ENCODE measurements around the gene FCER1G. TPM values are rescaled to one million over a fixed set of nuclear protein-coding genes. Genes with fewer than 3 reads are reported as not detected.

Gene FCER1G
- total and polyA plus RNA-seq, 2 of the 8 experiments (the other 6 are each of a cell fraction or from before 2014, with no cell fraction given), result 1.6 TPM; not detected in 1

DNA sequence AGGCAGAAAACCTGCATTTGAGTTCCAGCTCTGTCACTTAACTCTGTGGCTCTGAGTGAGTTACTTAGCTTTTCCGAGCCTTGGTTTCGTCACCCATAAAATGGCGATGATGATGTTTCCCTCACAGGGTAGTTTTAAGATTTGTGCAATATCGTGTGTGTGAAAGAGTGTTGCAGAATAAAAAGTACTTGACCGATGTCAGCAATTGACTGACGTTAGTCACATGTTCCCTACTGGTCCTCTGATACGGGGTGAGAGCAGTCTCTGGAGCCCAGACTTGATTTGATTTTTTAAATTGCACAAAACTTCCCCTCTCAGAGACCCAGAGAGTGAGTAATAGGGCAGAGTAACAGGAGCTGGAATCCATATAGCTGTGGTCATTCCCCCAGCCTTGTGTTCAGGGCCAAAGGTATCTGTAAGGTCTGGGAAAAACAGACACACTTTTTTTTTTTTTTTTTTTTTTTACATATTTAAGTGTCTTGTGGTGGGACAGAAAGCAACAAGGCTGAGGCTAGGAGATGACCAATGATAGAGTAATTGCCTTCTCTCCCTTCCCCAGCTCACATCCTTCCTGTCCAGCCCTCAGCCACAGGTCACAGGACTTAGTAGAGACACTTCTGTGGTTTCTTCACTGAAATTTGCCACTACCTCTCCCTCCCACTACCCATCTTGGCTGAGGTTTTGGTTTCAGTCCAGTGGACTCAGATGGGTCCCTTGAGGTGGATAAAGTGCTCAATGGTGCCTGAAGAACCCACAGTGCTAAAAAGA lies 2.0 kb downstream of the FCER1G start:
- H3K23me2 ChIP-seq (ENCODE audit: low read depth, low read length), result no peaks in the 10 kb centered on the region
- H2AK5ac ChIP-seq (ENCODE audit: low read depth, low read length), result no peak overlapping the region
- H3K4me3 ChIP-seq (ENCODE audit: extremely low read depth in 1 of 4, insufficient read depth in 2 of 4, low read depth in 3 of 4, low read length in 4 of 4), result no peak overlapping the region
- no peak overlapping the region for H2BK5ac ChIP-seq (ENCODE audit: low read depth, low read length)
- H4K8ac ChIP-seq (ENCODE audit: extremely low read depth, insufficient read depth, low read length), result no peak overlapping the region; the same call in 1 of the 2 replicates
- no peak overlapping the region for H3K56ac ChIP-seq (replicated peaks; ENCODE audit: insufficient read length, low read depth, low read length)
- no peak overlapping the region for H2BK120ac ChIP-seq (replicated peaks; ENCODE audit: low read depth, low read length)
- no peak for DNase-seq (ENCODE audit: low read depth in 1 of 2, low spot score in 2 of 2)
- H2AFZ ChIP-seq (ENCODE audit: low read length), result peak overlapping the region; percentile 67; the same call in 1 of the 2 replicates
- H3K18ac ChIP-seq (ENCODE audit: extremely low read depth, low read length), result no peak overlapping the region
- no peak overlapping the region for H3K27ac ChIP-seq (ENCODE audit: low read depth, low read length)
- peak overlapping the region in 1 of 4 experiments; percentile 21; a peak in 1 of 7 replicates for H3K9ac ChIP-seq (replicated peaks in 1 of 4; ENCODE audit: extremely low read depth in 1 of 4, low read depth in 3 of 4, low read length in 3 of 4)
- 94% methylated on average over 7 of the region's 7 CpGs; no CpG with 5 or more reads in 1 of the 2 experiments for WGBS, 2 experiments (ENCODE audit: extremely low coverage in 1 of 2, insufficient coverage in 1 of 2, insufficient read length in 1 of 2, insufficient replicate concordance in 2 of 2, low coverage in 1 of 2, low lambda C conversion rate in 2 of 2, missing lambda C conversion rate in 1 of 2)
- H3K23ac ChIP-seq (ENCODE audit: insufficient read length), result no peak overlapping the region
- H3K4me2 ChIP-seq (ENCODE audit: insufficient read depth in 1 of 2, low read depth in 2 of 2, low read length in 2 of 2), result peak overlapping the region in 1 of 2 experiments; percentile 8; a peak in 1 of 4 replicates
- no peak overlapping the region for H2BK20ac ChIP-seq (ENCODE audit: low read length)
- H3K27me3 ChIP-seq (replicated peaks in 1 of 4; ENCODE audit: control insufficient read depth in 3 of 4, extremely low read depth in 1 of 4, insufficient read depth in 3 of 4, low read length in 3 of 4), result 0 out of 7 replicates have a peak, but pooled peaks cover 0 to under 1% (median 0%) of the 10 kb centered on the region in 4 experiments
- H4K91ac ChIP-seq (replicated peaks; ENCODE audit: insufficient read length, low read length), result no peak overlapping the region
- ChIA-PET CTCF (ENCODE audit: partially characterized antibody) (interaction anchor here (0.5 to 23.7 kb wide), 18 partner anchors 11 to 798 kb away, joined by 3 to 427 read pairs (median 4); partner anchors contain the start of genes ADAMTS4, NDUFS2 and TOMM40L), POLR2A (ENCODE audit: partially characterized antibody) (interaction anchor here (0.6 to 9.9 kb wide), 8 partner anchors 9 to 163 kb away, joined by 3 to 82 read pairs (median 3); partner anchors contain the start of genes NDUFS2, PCP4L1, SDHC and TOMM40L)
- no peaks in the 10 kb centered on the region for H3K9me3 ChIP-seq (ENCODE audit: insufficient read depth in 2 of 2, low read depth in 1 of 2, low read length in 1 of 2)
- H3K79me2 ChIP-seq (ENCODE audit: control insufficient read depth in 1 of 2, insufficient read depth in 2 of 2, low read length in 2 of 2), result no peaks in the 10 kb centered on the region
- H3K4me1 ChIP-seq (replicated peaks in 1 of 4; ENCODE audit: control insufficient read depth in 3 of 4, insufficient read depth in 4 of 4, low read length in 3 of 4), result peaks cover 0 to 13% (median 0%) of the 10 kb centered on the region in 4 experiments; a peak in 3 of 7 replicates
- FAIRE-seq, result no peak
- peaks cover 14 to 23% (median 20%) of the 10 kb centered on the region in 4 experiments; a peak in 7 of 8 replicates for H3K36me3 ChIP-seq (ENCODE audit: control insufficient read depth in 2 of 4, insufficient read depth in 4 of 4, low read length in 3 of 4)
- H4K5ac ChIP-seq (ENCODE audit: insufficient read length, low read depth, low read length), result no peak overlapping the region
- no peak overlapping the region for H3K14ac ChIP-seq (ENCODE audit: insufficient read length)
- H2BK15ac ChIP-seq (ENCODE audit: low read length), result no peak overlapping the region
- H3K79me1 ChIP-seq (ENCODE audit: low read depth, low read length), result no peaks in the 10 kb centered on the region
- H3K4ac ChIP-seq (replicated peaks; ENCODE audit: insufficient read length, low read depth, low read length), result no peak overlapping the region
- H2BK12ac ChIP-seq (ENCODE audit: low read depth, low read length), result no peak overlapping the region; the same call in 1 of the 2 replicates
- peaks cover 0 to 3% of the 10 kb centered on the region in 2 experiments for H4K20me1 ChIP-seq (replicated peaks in 1 of 2; ENCODE audit: control insufficient read depth in 1 of 2, insufficient read depth in 2 of 2, low read length in 2 of 2)
